NCI-H187 (cell line): ENCODE results near the gene PFN2.

ENCODE experiments used
- DNase-seq, 2 experiments: peaks; one replicate each; lab custom pipeline; 2025; lab: John Stamatoyannopoulos, UW

PFN2 gene

DNA sequence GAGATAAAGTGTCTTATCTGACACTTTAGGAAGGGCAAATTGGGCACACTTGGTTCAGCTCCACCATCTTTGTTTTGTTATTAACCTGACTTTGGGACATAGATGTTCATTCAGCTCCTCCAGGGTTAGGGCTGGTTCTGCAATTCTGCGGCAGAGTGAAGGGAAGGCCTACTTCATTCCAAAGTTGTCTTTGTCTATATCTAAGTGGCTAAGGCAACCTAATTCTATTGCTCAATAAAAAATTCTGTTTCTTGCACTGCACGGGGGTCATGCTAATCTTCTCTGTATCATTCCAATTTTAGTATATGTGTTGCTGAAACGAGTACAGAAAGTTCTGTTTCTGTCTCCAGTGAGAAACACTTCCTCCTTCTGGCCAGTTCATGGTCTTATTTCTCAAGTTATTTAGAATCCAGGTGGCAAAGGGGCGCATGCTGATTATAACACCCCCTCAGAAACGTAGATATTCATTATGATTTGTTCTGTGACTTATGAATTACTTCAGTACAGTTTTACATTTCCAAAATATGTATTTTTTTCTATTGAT lies 53.5 kb downstream of the PFN2 start:
- no peak for DNase-seq
